ENCODE data around the gene FKBP11.

- no peak for TF ChIP-seq CTCF (IDR thresholded peaks at IDR 0.05)
- TF ChIP-seq EP300 (IDR thresholded peaks at IDR 0.05), result no peak
- TF ChIP-seq POLR2A (IDR thresholded peaks at IDR 0.05), result no peak
Observed at GRCh38 chr12:48934312-48934706, 9.0 kb upstream of the FKBP11 start.
